Right lobe of liver (tissue), 6 donors: Measurements from ENCODE around the gene CCDC60. TPM values are rescaled to one million over a fixed set of nuclear protein-coding genes. Genes with fewer than 3 reads are reported as not detected.

Source experiments
- ATAC-seq, 4 donors: fragments of 200-7000 bp; cut with Tn5 transposase; one replicate each; pipeline ENCODE4 v1.9.1; 2020; ENCODE audit warnings: mild to moderate bottlenecking in 4 of 4, moderate library complexity in 4 of 4
- DNase-seq, 3 donors: peaks; one replicate each; pipeline ENCODE4 v3.0.0-alpha.2; 2020
- H3K27ac ChIP-seq, 3 donors: fragments of 200-600 bp; one replicate each; pipeline ENCODE4 v1.8.0; 2022
- H3K27me3 ChIP-seq, 2 donors: fragments of 200-600 bp; one replicate each; pipeline ENCODE4 v1.8.0; 2022
- H3K36me3 ChIP-seq, 4 donors: fragments of 200-600 bp; sonication (generic) in 1 of 4; one replicate each; pipeline versions ENCODE4 v1.5.1 to v1.8.0; 2017 to 2022; ENCODE audit warnings: control low read depth in 1 of 4
- H3K4me1 ChIP-seq, 4 donors: fragments of 200-600 bp; sonication (generic) in 1 of 4; one replicate each; pipeline versions ENCODE4 v1.5.1 to v1.8.0; 2017 to 2022; ENCODE audit warnings: control low read depth in 1 of 4
- H3K4me3 ChIP-seq, 3 donors: fragments of 200-600 bp; one replicate each; pipeline ENCODE4 v1.8.0; 2022
- H3K9me3 ChIP-seq, 4 donors: fragments of 200-600 bp; sonication (generic) in 1 of 4; one replicate each; pipeline versions ENCODE4 v1.5.1 to v1.8.0; 2017 to 2022; ENCODE audit warnings: control low read depth in 1 of 4
- POLR2A ChIP-seq: fragments of 450-650 bp; IDR thresholded peaks from one replicate; pipeline ENCODE4 v1.6.1; 2017; ENCODE audit warnings: antibody characterized with exemption, mild to moderate bottlenecking
- WGBS: methylation state at CpG from one replicate; pipeline ENCODE4 v1.1.6; 2018; ENCODE audit warnings: low coverage, low lambda C conversion rate; ENCODE audit not compliant: insufficient coverage; ENCODE audit errors: missing lambda C conversion rate; 5-methylcytosine and 5-hydroxymethylcytosine counted together
- intact Hi-C, 2 donors: fragments of 100-400 bp; cut with DNase I; formaldehyde crosslinking; loops; one replicate each; pipeline versions ENCODE4 v1.11.2 to v1.14.1; 2022
- total RNA-seq, 6 experiments: library from RNA; depleted of rRNA in 2 of 6; stranded (reverse); fragments of >200 nt in 2 of 6; fragmentation: NEBNext Ultra II Directional in 3 of 6; extraction: Animal tissue kit (Norgen Biotek cat#: 25700) in 3 of 6; gene quantifications; one replicate each; pipeline versions ENCODE4 v1.1.0 to v1.2.4, GENCODE V29; 2016 to 2023
- TF ChIP-seq, protein P1 (sequence below), 4 donors: fragments of 200-600 bp in 3 of 4; fragments of 450-650 bp in 1 of 4; IDR thresholded peaks; one replicate each; pipeline versions ENCODE4 v1.5.1 to v1.8.0; 2016 to 2022; ENCODE audit warnings: antibody characterized with exemption in 4 of 4, mild to moderate bottlenecking in 2 of 4
- donor health status: DM: no; HTN: yes; CAD: no.
- donor health status: DM: no; HTN: no; CAD: no.
- donor health status: DM: no; HTN: no; CAD: no.
- donor health status: DM: no; HTN: yes; CAD: no.
- donor health status: DM: no; HTN: yes; CAD: no.

The CCDC60 gene
- total RNA-seq, 6 experiments from 2014 or later: not detected

DNA sequence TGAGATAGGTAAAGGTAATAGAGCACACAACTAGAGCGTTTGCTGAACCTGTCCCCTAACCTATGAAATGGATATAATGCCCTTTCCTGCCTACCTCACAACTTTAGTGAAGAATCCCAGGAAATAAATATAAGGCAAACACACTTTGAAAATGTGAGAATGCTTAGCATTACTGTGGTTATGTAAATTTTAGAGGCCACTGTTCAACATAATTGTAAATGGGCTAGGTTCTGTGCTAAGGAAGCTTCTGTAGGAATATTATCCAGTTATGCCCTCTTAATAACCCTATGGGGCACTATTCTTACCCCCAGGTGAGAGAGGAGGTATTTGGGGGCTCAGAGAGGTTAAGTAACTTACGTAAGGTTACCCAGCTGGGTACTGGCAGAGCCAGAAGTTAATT is 166.5 kb downstream of the CCDC60 start:
- Histone ChIP-seq H3K36me3 (no peaks in the 10 kb centered on the region), H3K4me1 (no peaks in the 10 kb centered on the region), H3K27me3 (no peaks in the 10 kb centered on the region), H3K4me3 (no peak overlapping the region), H3K9me3 (no peaks in the 10 kb centered on the region), H3K27ac (no peak overlapping the region)
- intact Hi-C loops: no loop called here
- WGBS: 68% methylated on average over 2 of the region's 2 CpGs
- ATAC-seq (no peak), DNase-seq (no peak)
- TF ChIP-seq POLR2A: no peak
- TF ChIP-seq, protein P1, sequence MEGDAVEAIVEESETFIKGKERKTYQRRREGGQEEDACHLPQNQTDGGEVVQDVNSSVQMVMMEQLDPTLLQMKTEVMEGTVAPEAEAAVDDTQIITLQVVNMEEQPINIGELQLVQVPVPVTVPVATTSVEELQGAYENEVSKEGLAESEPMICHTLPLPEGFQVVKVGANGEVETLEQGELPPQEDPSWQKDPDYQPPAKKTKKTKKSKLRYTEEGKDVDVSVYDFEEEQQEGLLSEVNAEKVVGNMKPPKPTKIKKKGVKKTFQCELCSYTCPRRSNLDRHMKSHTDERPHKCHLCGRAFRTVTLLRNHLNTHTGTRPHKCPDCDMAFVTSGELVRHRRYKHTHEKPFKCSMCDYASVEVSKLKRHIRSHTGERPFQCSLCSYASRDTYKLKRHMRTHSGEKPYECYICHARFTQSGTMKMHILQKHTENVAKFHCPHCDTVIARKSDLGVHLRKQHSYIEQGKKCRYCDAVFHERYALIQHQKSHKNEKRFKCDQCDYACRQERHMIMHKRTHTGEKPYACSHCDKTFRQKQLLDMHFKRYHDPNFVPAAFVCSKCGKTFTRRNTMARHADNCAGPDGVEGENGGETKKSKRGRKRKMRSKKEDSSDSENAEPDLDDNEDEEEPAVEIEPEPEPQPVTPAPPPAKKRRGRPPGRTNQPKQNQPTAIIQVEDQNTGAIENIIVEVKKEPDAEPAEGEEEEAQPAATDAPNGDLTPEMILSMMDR (IDR thresholded peaks at IDR 0.05): no peak

DNA sequence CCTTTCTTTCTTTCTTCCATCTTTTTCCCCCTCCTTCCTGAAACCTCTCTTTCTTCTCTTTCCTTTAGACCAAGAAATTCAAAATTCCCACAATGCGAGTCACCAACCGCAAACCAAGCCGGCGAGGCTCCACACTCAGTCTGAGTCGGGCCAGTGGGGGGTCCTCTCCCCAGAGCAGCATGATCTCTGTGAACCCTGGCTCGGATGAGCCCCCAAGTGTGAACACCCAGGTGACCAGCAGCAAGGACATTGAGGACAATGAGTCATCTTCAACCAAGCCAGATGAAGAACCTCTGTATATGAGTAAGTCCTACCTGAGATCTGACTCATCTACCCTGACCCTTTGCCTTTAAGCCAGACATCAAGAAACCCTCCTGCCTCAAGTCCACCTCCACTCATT is 170.5 kb downstream of the CCDC60 start:
- Histone ChIP-seq H3K4me3 (no peak overlapping the region), H3K9me3 (no peaks in the 10 kb centered on the region), H3K4me1 (no peaks in the 10 kb centered on the region), H3K27me3 (no peaks in the 10 kb centered on the region), H3K36me3 (no peaks in the 10 kb centered on the region), H3K27ac (no peak overlapping the region)
- 68% methylated on average over 5 of the region's 6 CpGs for WGBS
- TF ChIP-seq, protein P1 (IDR thresholded peaks at IDR 0.05): no peak
- TF ChIP-seq POLR2A: no peak
- intact Hi-C loops: no loop called here
- no peak for DNase-seq
- no peak for ATAC-seq

DNA sequence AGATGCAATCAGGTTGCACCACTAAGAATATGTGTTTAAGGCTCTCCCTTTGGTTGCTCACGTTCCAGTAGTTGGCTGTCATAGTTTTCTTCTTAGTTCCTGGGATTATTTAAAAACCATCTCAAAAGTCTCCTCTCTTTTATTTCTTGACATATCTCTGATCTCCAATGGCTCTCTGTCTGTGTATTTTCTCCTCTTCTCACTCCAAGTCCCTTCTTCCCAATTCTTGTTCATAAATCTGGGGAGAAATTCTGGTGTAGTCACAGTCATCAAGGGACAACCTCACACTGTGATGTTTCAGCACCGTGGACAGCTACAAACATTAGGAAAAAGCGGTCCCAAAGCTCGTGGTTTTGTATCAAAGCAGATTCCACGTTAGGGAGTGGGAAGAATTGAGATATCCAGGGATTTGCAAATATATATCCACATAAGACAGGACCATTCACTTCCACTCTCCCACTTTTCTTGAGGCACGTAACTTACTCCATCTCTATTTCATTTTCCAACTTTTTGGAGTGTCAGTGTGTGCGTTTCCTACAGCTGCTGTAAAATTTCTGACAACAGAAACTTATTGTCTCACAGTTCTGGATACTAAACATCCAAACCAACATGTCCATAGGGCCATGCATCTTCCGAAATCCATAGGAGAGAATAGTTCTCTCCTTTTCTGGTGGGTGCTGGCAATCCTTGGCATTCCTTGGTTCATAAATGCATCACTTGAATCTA is 178.4 kb downstream of the CCDC60 start:
- intact Hi-C loops: no loop called here
- TF ChIP-seq POLR2A: no peak
- TF ChIP-seq, protein P1 (IDR thresholded peaks at IDR 0.05): no peak
- DNase-seq: no peak

DNA sequence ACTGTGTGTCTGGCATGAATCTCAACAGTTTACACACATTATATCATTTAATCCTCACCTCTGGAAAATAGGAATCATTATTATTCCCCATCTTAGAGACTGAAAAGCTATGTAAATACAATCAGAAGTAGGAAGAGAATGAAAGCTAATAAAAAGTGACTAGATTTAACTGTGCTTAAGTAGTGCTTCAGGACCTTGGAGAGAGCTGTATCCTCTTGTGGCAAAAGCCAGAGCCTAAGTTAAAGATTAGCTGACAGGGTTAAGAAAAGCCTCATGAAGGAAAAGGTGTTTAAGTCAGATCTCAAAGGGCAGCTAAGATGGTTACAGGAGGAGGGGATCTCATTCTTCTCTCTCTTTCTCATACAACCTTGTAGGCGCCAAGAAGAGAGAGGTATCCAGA is 193.7 kb downstream of the CCDC60 start:
- no peaks in the 10 kb centered on the region for H3K27me3 ChIP-seq
- DNase-seq (no peak), ATAC-seq (no peak)
- no peaks in the 10 kb centered on the region for H3K4me1 ChIP-seq
- H3K4me3 ChIP-seq: no peak overlapping the region
- intact Hi-C loops: no loop called here
- no peaks in the 10 kb centered on the region for H3K9me3 ChIP-seq
- whole genome bisulfite sequencing: 18% methylated on average over 1 of the region's 1 CpG
- TF ChIP-seq, protein P1 (IDR thresholded peaks at IDR 0.05): no peak
- no peak for TF ChIP-seq POLR2A
- H3K27ac ChIP-seq: no peak overlapping the region
- no peaks in the 10 kb centered on the region for H3K36me3 ChIP-seq

More for the DNA sequence above, 178.4 kb downstream of the CCDC60 start:
- Histone ChIP-seq H3K27ac (no peak overlapping the region), H3K4me3 (no peak overlapping the region), H3K4me1 (no peaks in the 10 kb centered on the region), H3K9me3 (no peaks in the 10 kb centered on the region), H3K36me3 (no peaks in the 10 kb centered on the region), H3K27me3 (no peaks in the 10 kb centered on the region)
- ATAC-seq: no peak
- 35% methylated on average over 8 of the region's 8 CpGs for WGBS
